Epithelial cell of esophagus (primary cell): ENCODE data around the gene YPEL1.

Experiments
- DNase-seq: peaks from one replicate; pipeline ENCODE4 v3.0.0; 2010; ENCODE audit warnings: low read depth
- H3K4me3 ChIP-seq: 2 replicates; pipeline ENCODE4 v1.5.1; 2011; ENCODE audit warnings: mild to moderate bottlenecking, low read length, control low read depth
- CTCF ChIP-seq: IDR thresholded peaks from 2 replicates; pipeline ENCODE4 v1.5.1; 2011; ENCODE audit warnings: low read depth, mild to moderate bottlenecking, low read length, control low read depth, inconsistent platforms; ENCODE audit not compliant: insufficient read depth; ENCODE audit errors: missing control alignments

Gene YPEL1

DNA sequence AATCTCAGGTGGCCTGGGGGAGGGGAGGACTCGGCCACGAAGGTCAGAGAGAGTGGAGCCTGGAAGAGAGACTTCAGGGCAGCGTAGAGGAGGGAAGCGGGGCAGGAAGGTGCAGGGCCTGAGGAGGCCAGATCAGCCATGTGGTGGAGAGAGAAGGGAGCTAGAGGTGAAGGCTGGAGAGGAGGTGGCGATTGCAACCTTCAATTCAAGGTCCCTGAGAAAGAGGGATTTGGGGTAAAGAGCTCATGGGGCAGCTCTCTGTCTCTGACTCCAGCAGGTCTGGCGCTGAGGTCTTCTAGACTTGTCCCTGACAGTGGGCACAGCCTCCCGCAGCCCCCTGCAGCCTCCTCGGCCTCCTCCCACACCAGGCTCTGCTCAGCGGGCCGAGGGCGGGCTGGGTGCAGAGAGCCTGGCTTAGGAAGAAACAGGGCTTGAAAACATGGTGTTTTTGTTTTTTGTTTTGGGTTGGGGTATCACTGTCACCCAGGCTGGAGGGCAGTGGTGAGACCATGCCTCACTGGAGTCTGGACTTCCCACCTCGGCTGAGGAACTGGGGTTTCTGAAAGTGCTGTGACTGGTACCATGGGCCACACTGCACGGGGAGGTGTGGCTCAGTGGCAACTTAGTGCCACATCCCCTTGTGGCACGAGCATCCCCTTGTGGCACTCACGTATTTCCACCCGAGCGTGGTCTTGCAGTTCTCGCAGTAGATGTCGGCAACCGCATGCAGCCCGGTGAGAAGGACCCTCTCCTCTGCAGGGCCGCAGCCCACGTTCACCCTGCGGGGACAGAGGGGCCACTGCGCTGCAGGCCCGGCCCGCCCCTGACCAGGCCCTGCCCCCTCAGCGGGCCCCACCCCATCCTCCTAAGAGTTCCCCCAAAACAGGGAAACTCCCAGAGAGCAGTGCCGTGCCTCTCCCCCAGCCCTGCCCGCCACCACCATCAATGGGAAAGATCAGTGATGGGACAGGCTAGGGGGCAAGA lies 32.6 kb downstream of the YPEL1 start:
- H3K4me3 ChIP-seq, result no peak overlapping the region
- no peak for TF ChIP-seq CTCF
- no peak for DNase-seq

DNA sequence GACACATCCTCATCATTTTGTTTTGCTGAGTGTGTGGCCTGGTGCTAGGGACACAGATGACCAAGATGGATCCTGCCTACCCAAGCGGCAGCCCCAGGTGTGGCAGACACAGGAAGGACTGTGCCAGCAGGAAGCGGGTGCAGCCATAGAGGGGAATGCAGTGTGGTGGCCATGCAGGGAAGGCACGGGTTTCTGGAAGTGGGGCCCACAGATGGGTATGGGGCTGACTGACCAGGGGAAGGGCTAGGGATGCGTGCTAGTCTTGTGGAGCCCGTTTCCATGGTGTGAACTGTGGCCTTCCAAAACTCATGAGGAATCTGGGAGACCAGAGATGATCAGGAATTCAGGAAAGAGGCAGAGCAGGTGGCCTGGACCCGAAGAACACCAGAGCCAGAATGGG lies 33.5 kb downstream of the YPEL1 start:
- no peak overlapping the region for H3K4me3 ChIP-seq
- TF ChIP-seq CTCF, result no peak
- no peak for DNase-seq

DNA sequence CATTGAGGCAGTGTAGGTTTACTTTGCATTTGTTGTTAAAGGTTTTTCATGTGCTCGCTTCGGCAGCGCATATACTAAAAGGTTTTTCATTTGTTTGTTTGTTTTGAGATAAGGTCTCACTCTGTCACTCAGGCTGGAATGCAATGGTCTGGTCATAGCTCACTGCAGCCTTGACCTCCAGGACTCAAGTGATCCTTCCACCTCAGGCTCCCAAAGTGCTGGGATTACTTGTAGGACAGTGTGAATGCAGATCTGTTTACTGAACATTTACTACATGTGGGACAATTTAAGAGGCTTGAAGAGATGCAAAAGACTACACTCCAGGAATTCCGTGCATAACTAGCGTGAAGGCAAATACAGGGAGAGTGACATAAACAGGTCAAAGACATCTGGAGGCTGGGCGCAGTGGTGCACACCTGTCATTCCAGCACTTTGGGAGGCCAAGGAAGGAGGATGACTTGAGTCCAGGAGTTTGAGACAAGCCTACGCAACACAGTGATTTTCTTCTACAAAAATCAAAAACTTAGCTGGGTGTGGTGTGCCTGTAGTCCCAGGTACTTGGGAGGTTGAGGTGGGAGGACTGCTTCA lies 34.1 kb downstream of the YPEL1 start:
- DNase-seq, result no peak
- TF ChIP-seq CTCF, result no peak
- H3K4me3 ChIP-seq, result no peak overlapping the region

DNA sequence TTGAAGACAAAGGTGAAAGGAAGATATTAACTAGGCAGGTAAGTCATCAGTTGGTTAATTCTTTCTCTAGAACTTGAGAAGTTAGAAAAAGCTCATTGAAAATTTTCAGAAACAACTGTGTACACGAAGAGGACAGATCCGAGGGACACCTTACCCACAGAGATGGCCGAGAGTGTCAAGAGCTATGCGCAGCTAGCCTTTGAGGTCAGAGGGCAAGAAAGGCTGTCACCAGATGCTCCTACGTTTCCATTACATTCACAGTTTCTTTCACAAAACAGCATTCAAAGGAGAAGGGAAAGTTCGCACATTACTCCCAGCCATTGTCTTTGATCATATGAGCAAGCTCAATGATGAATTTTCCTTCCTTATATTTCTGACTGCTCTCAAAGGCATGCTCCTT lies 34.8 kb downstream of the YPEL1 start:
- H3K4me3 ChIP-seq, result no peak overlapping the region
- no peak for DNase-seq
- TF ChIP-seq CTCF, result no peak

DNA sequence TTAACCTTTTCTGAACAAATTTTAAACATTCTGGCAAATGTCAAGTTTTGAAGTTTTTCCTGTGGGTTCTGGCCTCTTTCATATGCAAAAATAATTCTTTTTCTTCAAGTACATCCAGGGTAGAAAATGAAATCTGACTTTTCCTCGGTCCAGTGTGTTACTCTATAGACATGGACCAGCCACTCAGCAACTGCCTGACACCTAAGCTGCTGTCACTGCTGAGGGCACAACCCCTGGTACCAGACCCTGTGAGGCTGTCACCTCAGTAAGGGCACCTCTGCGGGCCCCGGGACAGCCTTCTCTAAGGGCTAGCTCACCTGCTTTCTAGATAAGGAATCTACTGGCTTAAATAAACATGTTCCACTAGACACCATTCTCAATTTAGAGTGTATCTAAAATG lies 36.0 kb downstream of the YPEL1 start:
- H3K4me3 ChIP-seq, result no peak overlapping the region
- no peak for DNase-seq
- no peak for TF ChIP-seq CTCF

GRCh38 chr22:21698430-21699329 lies 36.9 kb downstream of the YPEL1 start:
- no peak overlapping the region for H3K4me3 ChIP-seq
- TF ChIP-seq CTCF, result no peak
- DNase-seq, result no peak
